Activated naive CD8-positive, alpha-beta T cell treated with anti-CD3 and anti-CD28 coated beads, Interleukin-2, amount 10 ng/mL, durations not matched to agents 7 days and 5 days (primary cell): ENCODE results near the gene COL19A1. TPM values are rescaled to one million over a fixed set of nuclear protein-coding genes. Genes with fewer than 3 reads are reported as not detected.
A peak's percentile ranks its signal among the peaks of the same experiment; 100 is the strongest.
"Not testable (repeated sequence)": the region's sequence is repeated elsewhere in the genome, so short reads cannot be mapped to it uniquely, and the experiment has no call there.

Source experiments
- ATAC-seq: fragments of 150-1000 bp; cut with Tn5 transposase; one replicate; pipeline ENCODE4 v1.10.0; 2021; ENCODE audit warnings: low read depth, moderate library complexity
- POLR2A ChIA-PET: fragments of 350-600 bp; sonication (Branson Sonifier 250); formaldehyde crosslinking; loops from one replicate; lab custom pipeline; 2021; ENCODE audit warnings: antibody characterized with exemption; lab: Charles Lee
- DNase-seq: peaks from one replicate; pipeline ENCODE4 v3.0.0; 2021
- H3K27ac Mint-ChIP-seq: one replicate; pipeline ENCODE4 v1.8.0; 2022; ENCODE audit warnings: mild to moderate bottlenecking, mixed read lengths
- H3K27me3 Mint-ChIP-seq: one replicate; pipeline ENCODE4 v1.8.0; 2022; ENCODE audit warnings: mild to moderate bottlenecking, moderate library complexity, mixed read lengths
- H3K36me3 Mint-ChIP-seq: one replicate; pipeline ENCODE4 v1.8.0; 2021; ENCODE audit warnings: mild to moderate bottlenecking, mixed read lengths
- H3K4me1 Mint-ChIP-seq: one replicate; pipeline ENCODE4 v1.8.0; 2021; ENCODE audit warnings: mixed read lengths
- H3K4me3 Mint-ChIP-seq: one replicate; pipeline ENCODE4 v1.8.0; 2022; ENCODE audit warnings: mild to moderate bottlenecking, moderate library complexity, mixed read lengths
- H3K9me3 Mint-ChIP-seq: one replicate; pipeline ENCODE4 v1.8.0; 2021; ENCODE audit warnings: mixed read lengths
- total RNA-seq, 2 experiments: library from RNA; stranded (reverse); gene quantifications; one replicate each; pipeline ENCODE4 v1.2.3, GENCODE V29; 2021

The COL19A1 gene
- total RNA-seq = under 1 TPM; 0.06 TPM

DNA sequence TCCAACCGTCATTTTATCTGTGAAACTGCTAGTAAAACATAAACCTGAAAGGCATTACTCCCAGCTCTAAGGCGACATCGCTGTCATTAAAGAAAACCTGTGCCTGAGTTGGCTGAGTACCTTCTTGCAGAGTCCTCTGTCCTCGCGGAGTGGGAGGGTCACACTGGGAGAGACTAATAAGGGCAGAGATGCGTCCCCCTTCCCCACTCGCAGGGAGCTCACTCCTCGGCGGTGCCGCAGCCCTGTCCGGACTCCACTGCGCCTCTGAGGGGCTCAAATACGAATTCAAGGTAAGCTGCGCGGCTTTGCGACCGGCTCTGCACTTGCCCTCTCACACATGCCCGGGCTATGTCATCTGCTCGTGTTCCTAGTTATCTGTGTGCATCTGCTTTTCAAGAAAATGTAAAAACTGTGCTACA lies at the start of gene COL19A1:
Gene COL19A1, plus strand, starts transcription at position 206 of the 419 bp plus-strand sequence. CDS start 13,012 bp downstream, outside the sequence.
- H3K27ac Mint-ChIP-seq = no peak within 1 kb of the TSS
- DNase-seq (peak; percentile 39), ATAC-seq (peak; percentile 31)
- peaks cover 59% of the 10 kb centered on the region for H3K27me3 Mint-ChIP-seq
- peaks cover 12% of the 10 kb centered on the region for H3K4me1 Mint-ChIP-seq
- H3K9me3 Mint-ChIP-seq = no peaks in the 10 kb centered on the region
- POLR2A ChIA-PET = interaction anchor here (0.6 kb wide), 1 partner anchor 47 kb away, joined by 4 read pairs; no protein-coding TSS in a partner anchor
- H3K4me3 Mint-ChIP-seq = peak within 1 kb of the TSS; percentile 87
- H3K36me3 Mint-ChIP-seq = no peaks in the 10 kb centered on the region

DNA sequence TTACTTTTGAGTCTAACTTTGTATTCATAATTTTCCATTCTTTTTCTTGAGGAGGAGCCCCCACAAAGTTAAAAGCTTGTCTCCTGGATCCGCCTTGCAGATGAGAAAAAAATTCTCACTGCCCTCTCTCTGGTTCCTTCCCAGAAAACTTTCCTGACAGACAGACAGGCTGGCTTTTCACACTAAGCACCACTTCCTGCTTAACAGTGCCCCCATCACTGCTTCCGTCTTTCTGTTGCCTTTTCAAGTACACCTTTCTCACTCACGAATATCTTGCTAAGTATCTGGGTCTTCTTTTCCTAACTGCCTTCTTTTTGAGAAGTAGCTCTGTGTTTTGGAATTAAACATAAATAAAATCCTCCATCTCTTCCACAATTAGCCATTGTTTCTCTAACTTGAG lies 49.8 kb upstream of the COL19A1 start:
- peak; percentile 49 for ATAC-seq
- Mint-ChIP-seq H3K4me1 (peaks cover 46% of the 10 kb centered on the region), H3K36me3 (peaks cover 12% of the 10 kb centered on the region), H3K27me3 (no peaks in the 10 kb centered on the region), H3K9me3 (peaks cover 2% of the 10 kb centered on the region), H3K4me3 (peak overlapping the region; percentile 82), H3K27ac (peak overlapping the region; percentile 87)
- no peak for DNase-seq
- POLR2A ChIA-PET = interaction anchor here (1.2 to 3.3 kb wide), 2 partner anchors 11 to 20 kb away, joined by 5 to 29 read pairs; partner anchors contain the start of gene LMBRD1

DNA sequence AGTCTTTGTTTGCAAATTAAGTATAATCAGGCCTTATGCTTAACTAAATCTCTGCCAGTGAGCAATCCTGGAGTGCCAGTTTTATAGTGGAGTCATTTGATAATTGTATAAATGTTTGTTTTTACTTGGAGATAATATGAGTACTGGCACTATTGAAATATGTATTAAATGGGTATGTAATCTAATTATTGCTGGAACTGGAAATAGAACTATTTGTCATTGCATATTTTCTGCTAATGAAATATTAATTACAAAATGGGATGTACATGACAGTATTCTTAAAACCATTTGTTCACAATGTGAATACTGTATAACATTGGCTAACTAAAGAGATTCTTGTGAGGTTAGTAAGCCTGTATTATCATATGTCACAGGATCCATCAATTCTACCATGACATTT lies 49.0 kb upstream of the COL19A1 start:
- peaks cover 7% of the 10 kb centered on the region for H3K36me3 Mint-ChIP-seq
- H3K4me1 Mint-ChIP-seq = peaks cover 44% of the 10 kb centered on the region
- ATAC-seq (no peak), DNase-seq (no peak)
- H3K27ac Mint-ChIP-seq = no peak overlapping the region
- no peaks in the 10 kb centered on the region for H3K27me3 Mint-ChIP-seq
- POLR2A ChIA-PET = interaction anchor here (3.3 kb wide), 1 partner anchor 21 kb away, joined by 29 read pairs; the partner anchor contains the start of gene LMBRD1
- peaks cover 1% of the 10 kb centered on the region for H3K9me3 Mint-ChIP-seq
- H3K4me3 Mint-ChIP-seq = no peak overlapping the region

DNA sequence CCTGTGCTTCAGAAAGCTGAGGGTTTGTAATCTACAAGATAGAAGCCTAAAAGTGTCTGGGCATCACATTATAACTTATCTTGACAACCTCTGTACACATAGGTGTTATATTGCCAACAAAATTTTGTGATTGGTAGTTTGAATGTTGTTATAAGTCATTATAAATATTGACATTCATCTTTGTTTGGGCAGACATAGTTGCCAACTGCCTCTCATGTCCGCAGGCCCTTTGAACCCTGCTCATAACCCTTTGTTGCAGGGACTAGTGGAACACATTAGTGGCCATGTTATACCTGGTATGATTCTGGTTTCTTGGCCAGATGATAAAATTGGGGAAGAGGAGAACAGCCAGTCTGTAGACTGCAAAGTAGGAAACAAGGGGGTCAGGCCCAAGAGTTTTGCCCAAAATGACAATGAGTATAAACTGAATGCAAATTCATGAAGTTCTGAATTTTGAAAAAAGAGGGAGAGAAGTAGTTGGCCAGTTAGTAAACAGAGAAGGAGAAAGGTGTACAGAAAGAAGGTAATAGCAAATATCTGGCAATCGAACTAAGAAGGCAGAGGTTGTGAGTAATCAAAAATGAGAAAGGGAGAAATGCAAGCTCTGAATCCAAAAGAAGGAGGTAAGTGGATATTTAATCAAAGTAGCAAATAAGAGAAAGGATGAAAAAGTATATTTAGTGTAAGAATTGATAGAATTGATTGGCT lies 48.0 kb upstream of the COL19A1 start:
- no peak overlapping the region for H3K27ac Mint-ChIP-seq
- H3K27me3 Mint-ChIP-seq = no peaks in the 10 kb centered on the region
- peaks cover 1% of the 10 kb centered on the region for H3K9me3 Mint-ChIP-seq
- H3K36me3 Mint-ChIP-seq = peaks cover 5% of the 10 kb centered on the region
- DNase-seq (no peak), ATAC-seq (no peak)
- no peak overlapping the region for H3K4me3 Mint-ChIP-seq
- peaks cover 36% of the 10 kb centered on the region for H3K4me1 Mint-ChIP-seq
- POLR2A ChIA-PET = interaction anchor here (0.7 kb wide), 1 partner anchor 42 kb away, joined by 4 read pairs; no protein-coding TSS in a partner anchor

DNA sequence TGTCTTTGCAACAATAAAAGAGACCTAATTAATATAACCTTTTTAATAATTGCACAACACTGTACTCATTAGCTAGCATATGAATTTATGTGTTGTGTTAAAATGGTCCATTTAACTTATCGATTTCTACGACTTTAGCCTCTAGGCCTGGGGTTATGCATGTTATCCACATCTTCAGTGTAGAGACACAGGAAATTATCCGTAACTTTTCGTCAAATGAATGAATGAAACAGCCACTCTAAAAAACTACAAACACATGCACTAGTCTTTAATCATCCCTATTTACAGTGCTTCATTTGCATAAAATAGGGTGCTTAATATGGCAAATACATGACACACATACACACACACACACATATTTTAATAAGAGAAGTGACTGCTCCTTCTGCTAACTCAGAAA lies 47.2 kb upstream of the COL19A1 start:
- ATAC-seq (no peak), DNase-seq (no peak)
- H3K27me3 Mint-ChIP-seq = no peaks in the 10 kb centered on the region
- H3K36me3 Mint-ChIP-seq = peaks cover 3% of the 10 kb centered on the region
- POLR2A ChIA-PET = no interaction called here
- H3K4me1 Mint-ChIP-seq = peaks cover 30% of the 10 kb centered on the region
- no peak overlapping the region for H3K27ac Mint-ChIP-seq
- H3K4me3 Mint-ChIP-seq = no peak overlapping the region
- peaks cover 1% of the 10 kb centered on the region for H3K9me3 Mint-ChIP-seq

DNA sequence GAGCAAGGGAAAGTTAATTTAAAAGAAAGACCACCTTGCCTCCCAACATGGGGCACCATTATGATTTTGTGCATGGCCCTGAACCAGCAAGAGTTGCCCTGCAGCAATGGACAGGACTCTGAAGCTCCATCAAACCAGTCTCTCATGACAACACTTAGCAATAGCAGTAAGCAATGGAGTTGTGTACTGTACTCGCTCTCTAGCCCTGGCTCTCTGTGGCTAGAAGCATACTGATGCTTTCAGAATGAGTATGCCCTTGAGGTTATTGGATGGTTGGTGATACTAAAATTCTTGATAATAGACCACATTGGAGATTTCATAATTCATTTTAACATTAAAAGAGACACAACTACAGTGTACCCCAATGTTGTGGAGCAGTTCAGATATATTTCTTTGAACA lies 46.3 kb upstream of the COL19A1 start:
- POLR2A ChIA-PET = no interaction called here
- H3K9me3 Mint-ChIP-seq = peaks cover 1% of the 10 kb centered on the region
- no peak overlapping the region for H3K4me3 Mint-ChIP-seq
- H3K36me3 Mint-ChIP-seq = peaks cover 3% of the 10 kb centered on the region
- ATAC-seq (peak; percentile 26), DNase-seq (no peak)
- H3K27me3 Mint-ChIP-seq = no peaks in the 10 kb centered on the region
- H3K27ac Mint-ChIP-seq = peak overlapping the region; percentile 30
- peaks cover 25% of the 10 kb centered on the region for H3K4me1 Mint-ChIP-seq

DNA sequence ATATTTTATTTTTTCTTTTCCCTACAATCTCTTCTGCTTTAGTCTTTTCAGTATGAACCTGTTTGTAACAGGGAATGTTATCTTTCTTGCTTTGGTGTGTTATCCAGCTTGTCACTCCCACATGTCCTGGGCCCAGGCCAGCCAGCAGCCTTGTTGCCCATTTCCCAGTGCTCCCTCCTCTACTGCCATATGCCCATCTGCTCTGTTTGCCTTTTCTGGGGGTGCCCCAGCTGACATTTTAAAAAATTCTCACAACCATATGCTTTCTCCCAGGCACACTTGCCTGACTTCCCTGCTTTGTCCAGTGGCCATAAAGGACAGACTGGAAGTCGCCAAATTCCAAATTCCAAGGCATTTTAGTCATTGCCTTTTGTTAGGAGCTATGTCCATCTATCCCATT lies 45.9 kb upstream of the COL19A1 start:
- DNase-seq (no peak), ATAC-seq (no peak)
- Mint-ChIP-seq H3K4me3 (no peak overlapping the region), H3K9me3 (peaks cover 1% of the 10 kb centered on the region), H3K4me1 (peaks cover 21% of the 10 kb centered on the region), H3K27ac (peak overlapping the region; percentile 35), H3K36me3 (peaks cover 3% of the 10 kb centered on the region), H3K27me3 (no peaks in the 10 kb centered on the region)
- POLR2A ChIA-PET = no interaction called here

DNA sequence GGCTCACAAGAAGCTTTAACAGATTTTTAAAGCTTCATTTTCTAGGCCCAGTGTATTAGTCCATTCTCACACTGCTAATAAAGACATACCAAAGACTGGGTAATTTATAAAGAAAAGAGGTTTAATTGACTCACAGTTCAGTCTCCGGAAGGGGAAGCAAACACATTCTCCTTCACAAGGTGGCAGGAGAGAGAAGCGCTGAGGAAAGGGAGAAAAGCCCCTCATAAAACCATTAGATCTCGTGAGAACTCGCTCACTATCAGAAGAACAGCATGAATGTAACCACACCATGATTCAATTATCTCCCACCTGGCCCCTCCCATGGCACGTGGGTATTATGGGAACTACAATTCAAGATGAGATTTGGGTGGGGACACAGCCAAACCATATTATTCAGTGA lies 42.0 kb upstream of the COL19A1 start:
- H3K4me3 Mint-ChIP-seq, H3K9me3 Mint-ChIP-seq, H3K36me3 Mint-ChIP-seq, H3K27me3 Mint-ChIP-seq, POLR2A ChIA-PET, DNase-seq, H3K4me1 Mint-ChIP-seq, ATAC-seq, H3K27ac Mint-ChIP-seq: not testable (repeated sequence)

DNA sequence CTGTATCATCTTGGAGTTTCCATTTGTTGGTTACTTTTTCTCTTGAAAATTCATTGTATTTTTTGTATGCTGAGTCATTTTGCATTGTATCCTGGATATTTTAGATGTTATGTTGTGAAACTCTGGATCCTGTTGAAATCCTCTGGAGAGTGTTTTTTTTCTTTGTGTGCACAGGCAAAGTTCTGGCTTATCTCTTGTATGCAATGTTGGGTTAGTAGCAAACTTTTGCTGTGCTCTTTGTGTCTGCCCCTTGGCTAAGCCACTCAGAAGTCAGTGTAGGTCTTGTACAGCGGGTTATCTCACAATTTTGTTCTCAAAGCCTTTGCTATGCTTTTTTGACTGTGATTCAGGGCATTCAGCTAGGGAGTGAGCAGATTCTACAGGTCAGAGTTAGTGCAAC lies 40.5 kb upstream of the COL19A1 start:
- no peaks in the 10 kb centered on the region for H3K4me1 Mint-ChIP-seq
- no peak for DNase-seq
- POLR2A ChIA-PET = no interaction called here
- ATAC-seq = no peak
- H3K9me3 Mint-ChIP-seq = no peaks in the 10 kb centered on the region
- no peaks in the 10 kb centered on the region for H3K36me3 Mint-ChIP-seq
- no peak overlapping the region for H3K27ac Mint-ChIP-seq
- H3K27me3 Mint-ChIP-seq = peaks cover 4% of the 10 kb centered on the region
- H3K4me3 Mint-ChIP-seq = no peak overlapping the region

DNA sequence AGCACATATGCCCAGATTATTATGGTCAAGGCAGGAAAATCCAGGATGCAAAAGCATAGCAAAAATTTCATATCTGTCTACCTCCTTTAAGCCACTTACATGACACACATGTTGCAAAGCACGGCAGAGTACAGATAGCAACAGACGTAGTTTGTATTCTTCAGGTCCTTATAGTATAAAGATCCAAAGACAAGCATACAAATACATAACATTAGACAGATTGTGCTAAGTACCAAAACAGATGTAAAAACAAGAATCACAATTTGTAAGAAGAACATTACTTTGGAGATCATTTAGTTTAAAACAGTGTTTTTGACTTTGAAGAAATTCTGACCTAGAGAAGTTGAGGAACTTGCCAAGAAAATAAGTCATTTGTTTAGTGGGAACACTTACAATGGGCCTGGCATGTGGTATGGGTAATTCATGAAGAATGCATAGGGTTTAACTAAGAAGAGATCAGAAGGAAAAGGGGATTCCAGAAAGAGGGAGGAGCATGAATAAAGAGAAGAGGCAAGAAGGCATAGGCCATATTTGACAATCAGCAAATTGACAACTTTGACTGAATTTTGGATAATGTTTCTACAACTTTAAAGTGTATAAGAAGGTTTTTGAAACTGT lies 39.0 kb upstream of the COL19A1 start:
- POLR2A ChIA-PET = no interaction called here
- H3K27me3 Mint-ChIP-seq = peaks cover 4% of the 10 kb centered on the region
- no peak overlapping the region for H3K27ac Mint-ChIP-seq
- H3K4me1 Mint-ChIP-seq = no peaks in the 10 kb centered on the region
- ATAC-seq (no peak), DNase-seq (no peak)
- H3K9me3 Mint-ChIP-seq = no peaks in the 10 kb centered on the region
- H3K36me3 Mint-ChIP-seq = no peaks in the 10 kb centered on the region
- H3K4me3 Mint-ChIP-seq = no peak overlapping the region

DNA sequence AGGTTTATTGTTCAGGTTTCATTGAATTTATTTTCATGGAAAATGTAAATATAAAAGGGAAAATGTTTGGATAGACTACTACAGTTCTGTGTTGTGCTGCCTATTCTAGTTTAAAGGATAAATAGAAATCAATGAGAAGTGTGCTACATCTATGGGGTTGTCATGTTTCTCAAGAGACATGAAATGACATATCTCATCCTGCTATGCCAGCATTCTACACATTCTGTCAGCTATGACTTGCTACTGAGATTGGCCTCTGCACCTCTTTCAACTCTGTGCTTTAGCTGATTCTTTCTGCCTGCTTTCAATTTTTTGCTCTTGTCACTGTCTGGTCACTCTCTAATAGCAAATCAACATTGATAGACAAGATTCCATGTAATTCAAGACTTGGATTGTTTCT lies 33.8 kb upstream of the COL19A1 start:
- ATAC-seq (no peak), DNase-seq (no peak)
- Mint-ChIP-seq H3K4me1 (peaks cover 2% of the 10 kb centered on the region), H3K27me3 (peaks cover 13% of the 10 kb centered on the region), H3K4me3 (no peak overlapping the region), H3K27ac (no peak overlapping the region), H3K9me3 (no peaks in the 10 kb centered on the region), H3K36me3 (no peaks in the 10 kb centered on the region)
- POLR2A ChIA-PET = no interaction called here

DNA sequence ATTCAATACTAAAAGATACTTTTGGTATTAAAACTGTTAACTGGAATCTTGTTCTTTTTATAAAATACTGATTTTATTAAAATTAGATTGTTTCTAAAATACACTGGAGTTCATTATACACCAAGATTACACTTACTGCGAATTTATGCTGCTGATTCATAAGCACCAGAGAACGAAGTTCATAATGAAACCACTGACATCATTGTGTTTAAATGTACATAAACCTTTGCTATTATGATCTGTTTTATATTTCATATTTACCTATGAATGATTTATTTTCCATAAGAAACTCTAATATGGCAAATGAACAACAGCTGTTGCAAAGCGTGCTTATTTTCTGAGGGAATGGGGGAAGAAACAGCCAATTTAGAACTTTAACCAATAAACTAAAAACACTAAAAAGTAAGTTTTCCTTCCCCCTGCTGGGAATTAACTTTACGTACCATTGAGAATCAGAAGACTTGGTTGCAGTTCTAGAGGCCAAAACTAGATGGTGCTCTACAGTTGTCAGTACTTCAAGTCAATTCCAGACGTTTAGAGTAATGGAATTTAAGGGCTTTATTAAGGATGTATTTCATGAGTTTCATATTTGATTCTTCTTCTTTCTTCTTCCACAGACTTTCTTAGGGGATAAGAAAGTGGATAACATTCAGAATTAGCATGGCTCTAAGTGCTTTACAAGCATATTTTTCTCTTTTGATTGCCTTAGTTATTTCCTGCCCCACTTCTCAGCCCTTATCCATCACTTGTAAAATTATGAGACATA lies 30.8 kb upstream of the COL19A1 start:
- POLR2A ChIA-PET = no interaction called here
- ATAC-seq (no peak), DNase-seq (no peak)
- peaks cover 20% of the 10 kb centered on the region for H3K27me3 Mint-ChIP-seq
- no peak overlapping the region for H3K4me3 Mint-ChIP-seq
- H3K36me3 Mint-ChIP-seq = no peaks in the 10 kb centered on the region
- peaks cover 2% of the 10 kb centered on the region for H3K4me1 Mint-ChIP-seq
- H3K27ac Mint-ChIP-seq = no peak overlapping the region
- H3K9me3 Mint-ChIP-seq = no peaks in the 10 kb centered on the region

DNA sequence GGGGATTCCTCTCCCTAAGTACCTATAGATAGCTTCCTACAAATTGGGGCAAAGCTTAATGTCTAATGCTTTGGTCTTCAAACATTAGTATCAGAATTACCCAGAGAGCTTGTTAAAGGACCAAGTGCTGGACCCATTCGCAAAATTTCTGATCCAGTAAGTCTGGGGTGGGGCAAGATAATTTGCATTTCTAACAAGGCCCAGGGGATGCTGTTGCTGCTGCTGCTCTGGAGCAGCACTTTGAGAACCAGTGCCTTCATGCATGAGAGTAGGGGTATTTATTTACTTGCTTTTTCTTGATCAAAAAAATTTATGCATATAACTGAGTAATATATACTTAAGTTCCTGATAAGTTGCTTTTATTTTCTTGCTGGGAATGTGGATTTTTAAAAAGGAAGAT lies 24.5 kb upstream of the COL19A1 start:
- ATAC-seq = no peak
- Mint-ChIP-seq H3K27ac (no peak overlapping the region), H3K27me3 (peaks cover 32% of the 10 kb centered on the region), H3K36me3 (no peaks in the 10 kb centered on the region), H3K4me1 (no peaks in the 10 kb centered on the region), H3K9me3 (no peaks in the 10 kb centered on the region), H3K4me3 (no peak overlapping the region)
- DNase-seq = no peak
- POLR2A ChIA-PET = no interaction called here
